OCI-LY1 (cell line): ENCODE measurements around the gene TPST2.
"Not testable (repeated sequence)": the region's sequence is repeated elsewhere in the genome, so short reads cannot be mapped to it uniquely, and the experiment has no call there.

ENCODE experiments used
- H2AFZ ChIP-seq: fragments of 200-600 bp; sonication (generic), shearing (Covaris generic); 2 replicates; pipeline ENCODE4 v1.6.0; 2014; ENCODE audit warnings: antibody characterized with exemption, mild to moderate bottlenecking, low read length
- H3F3A ChIP-seq: fragments of 200-600 bp; sonication (generic), shearing (Covaris generic); 2 replicates; pipeline ENCODE4 v1.6.0; 2014; ENCODE audit warnings: mild to moderate bottlenecking, antibody characterized with exemption, low read length, moderate library complexity; ENCODE audit not compliant: insufficient read depth
- H3K27ac ChIP-seq: fragments of 200-600 bp; sonication (generic); 2 replicates; pipeline ENCODE4 v1.5.1; 2014; ENCODE audit warnings: low read length, mixed run types, mild to moderate bottlenecking, low read depth; ENCODE audit not compliant: poor library complexity, severe bottlenecking
- H3K27me3 ChIP-seq: fragments of 200-600 bp; sonication (generic); 2 replicates; pipeline ENCODE4 v1.6.0; 2014; ENCODE audit warnings: antibody characterized with exemption, mild to moderate bottlenecking, low read length, moderate library complexity; ENCODE audit not compliant: insufficient read depth
- H3K36me3 ChIP-seq: fragments of 200-600 bp; sonication (generic); 2 replicates; pipeline ENCODE4 v1.6.1; 2014; ENCODE audit warnings: mild to moderate bottlenecking, antibody characterized with exemption, low read length, moderate library complexity, mixed read lengths; ENCODE audit not compliant: insufficient read depth
- H3K4me1 ChIP-seq: fragments of 200-600 bp; sonication (generic); 2 replicates; pipeline ENCODE4 v1.5.1; 2014; ENCODE audit warnings: mild to moderate bottlenecking, low read length, moderate library complexity; ENCODE audit not compliant: insufficient read depth, severe bottlenecking
- H3K4me2 ChIP-seq: fragments of 200-600 bp; sonication (generic), shearing (Covaris generic); 2 replicates; pipeline ENCODE4 v1.6.1; 2014; ENCODE audit warnings: low read length
- H3K4me3 ChIP-seq: fragments of 200-600 bp; sonication (generic); 2 replicates; pipeline ENCODE4 v1.5.1; 2014; ENCODE audit warnings: low read length, low read depth, mild to moderate bottlenecking, mixed read lengths; ENCODE audit not compliant: poor library complexity, severe bottlenecking
- H3K79me2 ChIP-seq: fragments of 200-600 bp; shearing (Covaris generic); 2 replicates; pipeline ENCODE4 v1.6.1; 2016; ENCODE audit warnings: mixed run types, low read length, mixed read lengths; ENCODE audit not compliant: insufficient read depth
- H3K9ac ChIP-seq: fragments of 200-600 bp; sonication (generic), shearing (Covaris generic); 2 replicates; pipeline ENCODE4 v1.6.1; 2014; ENCODE audit warnings: mild to moderate bottlenecking, low read length, mixed read lengths
- H3K9me2 ChIP-seq: fragments of 200-600 bp; sonication (generic), shearing (Covaris generic); 2 replicates; pipeline ENCODE4 v1.6.1; 2014; ENCODE audit warnings: low read depth, mild to moderate bottlenecking, low read length, mixed read lengths
- H3K9me3 ChIP-seq: fragments of 200-600 bp; shearing (Covaris generic); 2 replicates; pipeline ENCODE4 v1.6.1; 2014; ENCODE audit warnings: low read length, mixed read lengths
- H4K20me1 ChIP-seq: fragments of 200-600 bp; sonication (generic), shearing (Covaris generic); 2 replicates; pipeline ENCODE4 v1.6.0; 2016; ENCODE audit warnings: mild to moderate bottlenecking, low read length; ENCODE audit not compliant: insufficient read depth
- EZH2 ChIP-seq: fragments of 200-600 bp; sonication (generic), shearing (Covaris generic); IDR thresholded peaks from 2 replicates; pipeline ENCODE4 v1.8.0; 2017; ENCODE audit warnings: borderline replicate concordance, mixed run types, mild to moderate bottlenecking, antibody characterized with exemption, low read length, moderate library complexity, mixed read lengths
- TF ChIP-seq, protein P1 (sequence below): fragments of 200-600 bp; sonication (generic), shearing (Covaris generic); IDR thresholded peaks from 2 replicates; pipeline ENCODE4 v1.5.1; 2017; ENCODE audit warnings: mild to moderate bottlenecking, antibody characterized with exemption, low read length, moderate library complexity, mixed read lengths

Gene TPST2

DNA sequence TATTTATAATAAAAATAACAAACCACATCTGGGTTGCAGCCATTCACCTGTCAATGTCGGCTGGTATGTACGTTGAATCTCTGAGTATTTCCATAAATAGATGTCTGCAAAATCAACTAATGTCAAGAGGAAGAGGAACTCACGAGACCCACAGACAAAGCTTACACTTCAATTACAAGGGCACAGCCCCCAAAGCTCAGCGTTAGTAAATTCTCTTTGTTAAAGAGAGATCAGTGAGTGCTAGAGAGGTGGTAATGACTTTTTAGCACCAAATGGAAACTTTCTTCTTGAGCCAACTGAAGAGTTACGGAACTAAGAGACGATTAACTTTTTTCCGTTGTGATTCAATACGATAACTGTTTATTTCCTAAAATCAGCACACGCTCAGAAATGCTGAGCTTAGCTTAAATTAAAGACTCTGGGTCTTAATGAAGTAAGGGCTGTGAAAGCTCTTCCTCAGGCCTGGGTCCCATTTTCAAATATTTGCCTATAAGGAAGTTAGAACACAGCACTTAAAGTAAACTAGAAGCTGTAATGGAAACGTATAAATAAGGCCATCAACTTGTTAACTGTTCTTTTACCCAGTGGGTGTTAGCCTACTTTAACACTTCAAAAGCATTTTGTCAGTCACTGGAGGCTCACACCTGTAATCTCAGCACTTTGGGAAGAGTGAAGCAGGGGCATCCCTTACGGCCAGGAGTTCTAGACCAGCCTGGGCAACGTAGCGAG is 54.9 kb downstream of the TPST2 start:
- H3K27ac ChIP-seq = peak overlapping the region; percentile 100
- no peak overlapping the region for H2AFZ ChIP-seq
- no peaks in the 10 kb centered on the region for H4K20me1 ChIP-seq
- no peaks in the 10 kb centered on the region for H3K9me3 ChIP-seq
- H3K36me3 ChIP-seq = peaks cover 60% of the 10 kb centered on the region
- no peaks in the 10 kb centered on the region for H3K27me3 ChIP-seq
- H3K79me2 ChIP-seq = no peaks in the 10 kb centered on the region; the same call in 1 of the 2 replicates
- H3K4me2 ChIP-seq = peak overlapping the region; percentile 92
- peaks cover 52% of the 10 kb centered on the region for H3K4me1 ChIP-seq
- H3F3A ChIP-seq = peaks cover 17% of the 10 kb centered on the region
- TF ChIP-seq, protein P1, sequence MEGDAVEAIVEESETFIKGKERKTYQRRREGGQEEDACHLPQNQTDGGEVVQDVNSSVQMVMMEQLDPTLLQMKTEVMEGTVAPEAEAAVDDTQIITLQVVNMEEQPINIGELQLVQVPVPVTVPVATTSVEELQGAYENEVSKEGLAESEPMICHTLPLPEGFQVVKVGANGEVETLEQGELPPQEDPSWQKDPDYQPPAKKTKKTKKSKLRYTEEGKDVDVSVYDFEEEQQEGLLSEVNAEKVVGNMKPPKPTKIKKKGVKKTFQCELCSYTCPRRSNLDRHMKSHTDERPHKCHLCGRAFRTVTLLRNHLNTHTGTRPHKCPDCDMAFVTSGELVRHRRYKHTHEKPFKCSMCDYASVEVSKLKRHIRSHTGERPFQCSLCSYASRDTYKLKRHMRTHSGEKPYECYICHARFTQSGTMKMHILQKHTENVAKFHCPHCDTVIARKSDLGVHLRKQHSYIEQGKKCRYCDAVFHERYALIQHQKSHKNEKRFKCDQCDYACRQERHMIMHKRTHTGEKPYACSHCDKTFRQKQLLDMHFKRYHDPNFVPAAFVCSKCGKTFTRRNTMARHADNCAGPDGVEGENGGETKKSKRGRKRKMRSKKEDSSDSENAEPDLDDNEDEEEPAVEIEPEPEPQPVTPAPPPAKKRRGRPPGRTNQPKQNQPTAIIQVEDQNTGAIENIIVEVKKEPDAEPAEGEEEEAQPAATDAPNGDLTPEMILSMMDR = no peak
- no peak for TF ChIP-seq EZH2
- H3K4me3 ChIP-seq = peak overlapping the region; percentile 58
- peak overlapping the region; percentile 97 for H3K9ac ChIP-seq
- H3K9me2 ChIP-seq = no peaks in the 10 kb centered on the region

DNA sequence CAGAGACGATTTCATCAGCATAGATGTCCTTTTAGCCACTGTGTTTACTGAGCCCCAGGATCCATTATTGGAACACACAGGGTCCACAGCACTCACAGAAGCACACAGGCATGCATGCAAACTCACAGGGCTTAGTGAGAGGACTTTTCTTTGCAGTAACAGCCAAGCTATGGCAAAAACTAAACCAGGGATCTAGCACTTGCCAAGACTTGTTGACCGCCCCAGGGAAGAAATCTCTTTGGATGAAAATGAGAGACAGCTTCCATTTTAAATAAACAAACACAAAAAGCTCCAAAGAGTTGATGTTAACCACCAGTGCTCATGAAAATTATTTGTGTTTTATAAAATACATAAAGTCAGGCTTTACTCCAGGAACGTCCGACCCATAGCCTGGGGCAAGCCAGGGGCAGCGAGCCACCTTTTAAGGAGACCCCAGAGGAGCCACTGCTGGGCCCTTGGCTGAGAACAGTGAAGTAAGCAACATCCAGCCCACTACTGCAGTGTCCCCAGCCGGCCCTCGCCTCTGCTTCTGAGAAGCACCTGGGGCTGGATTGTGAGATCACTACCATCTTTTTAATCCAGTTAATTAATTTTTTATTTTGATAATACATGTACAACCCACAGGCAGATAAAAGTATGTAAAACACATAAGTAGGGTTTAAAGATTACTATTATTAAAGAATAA is 55.6 kb downstream of the TPST2 start:
- H3K4me3 ChIP-seq = peak overlapping the region; percentile 58

DNA sequence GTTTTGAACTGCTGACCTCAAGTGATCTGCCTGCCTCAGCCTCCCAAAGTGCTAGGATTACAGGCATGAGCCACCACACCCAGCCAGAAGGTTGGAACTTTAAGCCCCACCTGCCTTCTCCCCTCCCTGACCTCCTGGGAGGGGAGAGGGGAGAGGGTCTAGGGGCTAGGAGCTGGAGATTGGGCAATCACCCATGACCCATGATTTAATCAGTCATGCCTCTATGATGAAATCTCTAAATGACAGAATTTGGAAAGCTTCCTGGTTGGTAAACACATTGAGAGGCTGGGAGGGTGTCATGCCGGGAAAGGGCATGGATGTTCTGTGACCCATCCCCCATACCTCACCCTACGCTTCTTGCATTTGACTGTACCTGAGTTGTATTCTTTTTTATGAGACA is 60.6 kb downstream of the TPST2 start:
- H3F3A ChIP-seq = no peaks in the 10 kb centered on the region
- H3K4me1 ChIP-seq = peaks cover 43% of the 10 kb centered on the region
- H3K9me3 ChIP-seq = no peaks in the 10 kb centered on the region

More for the DNA sequence above, 55.6 kb downstream of the TPST2 start:
- no peaks in the 10 kb centered on the region for H4K20me1 ChIP-seq
- H3K9me2 ChIP-seq = no peaks in the 10 kb centered on the region
- peak overlapping the region; percentile 100 for H3K27ac ChIP-seq
- no peak overlapping the region for H2AFZ ChIP-seq
- H3K79me2 ChIP-seq = no peaks in the 10 kb centered on the region; the same call in 1 of the 2 replicates
- no peaks in the 10 kb centered on the region for H3K27me3 ChIP-seq
- H3K9me3 ChIP-seq = no peaks in the 10 kb centered on the region
- H3K36me3 ChIP-seq = peaks cover 60% of the 10 kb centered on the region
- H3K4me1 ChIP-seq = peaks cover 52% of the 10 kb centered on the region
- TF ChIP-seq, protein P1 = no peak
- TF ChIP-seq EZH2 = no peak
- peak overlapping the region; percentile 92 for H3K4me2 ChIP-seq
- peak overlapping the region; percentile 97 for H3K9ac ChIP-seq
- H3F3A ChIP-seq = peaks cover 17% of the 10 kb centered on the region

DNA sequence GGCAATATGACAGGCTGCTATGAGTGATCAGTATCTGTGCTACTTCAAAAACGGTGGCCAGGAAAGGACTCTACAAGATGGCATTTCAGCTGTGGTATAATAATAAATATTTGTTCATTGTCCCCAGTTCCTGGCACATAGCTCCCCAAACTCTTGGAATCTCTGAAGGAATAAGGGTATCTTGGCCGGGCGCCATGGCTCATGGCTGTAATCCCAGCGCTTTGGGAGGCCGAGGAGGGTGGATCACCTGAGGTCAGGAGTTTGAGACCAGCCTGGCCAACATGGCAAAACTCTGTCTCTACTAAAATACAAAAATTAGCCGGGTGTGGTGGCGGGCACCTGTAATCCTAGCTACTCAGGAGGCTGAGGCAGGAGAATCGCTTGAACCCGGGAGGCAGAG is 61.4 kb downstream of the TPST2 start:
- H3K9me2 ChIP-seq, H3K4me3 ChIP-seq, H3K27me3 ChIP-seq, H3F3A ChIP-seq, H3K9me3 ChIP-seq, H3K79me2 ChIP-seq, H3K4me2 ChIP-seq, H2AFZ ChIP-seq, H4K20me1 ChIP-seq, H3K27ac ChIP-seq, H3K9ac ChIP-seq: not testable (repeated sequence)
- peaks cover 39% of the 10 kb centered on the region for H3K4me1 ChIP-seq
- peaks cover 85% of the 10 kb centered on the region for H3K36me3 ChIP-seq

More for the DNA sequence above, 60.6 kb downstream of the TPST2 start:
- Histone ChIP-seq H3K9me2 (no peaks in the 10 kb centered on the region), H3K79me2 (no peaks in the 10 kb centered on the region; the same call in 1 of the 2 replicates), H3K4me3 (no peak overlapping the region), H3K9ac (no peak overlapping the region), H3K27me3 (no peaks in the 10 kb centered on the region), H4K20me1 (no peaks in the 10 kb centered on the region), H2AFZ (no peak overlapping the region), H3K27ac (no peak overlapping the region), H3K36me3 (peaks cover 80% of the 10 kb centered on the region), H3K4me2 (no peak overlapping the region)
- TF ChIP-seq EZH2 = no peak
- TF ChIP-seq, protein P1 = no peak
